Adipose tissue (tissue), 3 donors: Measurements from ENCODE around the gene KDF1. TPM values are rescaled to one million over a fixed set of nuclear protein-coding genes. Genes with fewer than 3 reads are reported as not detected.

Experiments
- H3K27ac ChIP-seq: one replicate; pipeline ENCODE4 v1.5.1; 2013; ENCODE audit warnings: low read depth, low read length
- WGBS, 3 donors: extraction: QIAGEN DNeasy Blood & Tissue Kit; methylation state at CpG; one replicate each; pipeline ENCODE4 v1.1.7; 2013; 5-methylcytosine and 5-hydroxymethylcytosine counted together
- polyA plus RNA-seq, 3 donors: library from polyadenylated mRNA; stranded (reverse); fragments of 200-250 nt; gene quantifications; one replicate each; pipeline ENCODE4 v1.2.3, GENCODE V29; 2013
- donor health status: healthy with polysubstance abuse.
- donor health status: Bipolar disorder and iron deficiency.
- donor health status: healthy.

KDF1 gene
- 10 to 100 TPM in 1 of 3 donors, under 1 TPM in 1, not detected in 1; 0.94 to 10.6 TPM for polyA plus RNA-seq

GRCh38 chr1:26959722-26960624 lies at the start of gene KDF1:
KDF1 (minus strand) TSS chr1:26960468; CDS start chr1:26952380, 8,088 bp downstream.
- no peak within 1 kb of the TSS for H3K27ac ChIP-seq
- WGBS, 3 donors: 1 to 2% (median 2%) methylated on average over 68 to 86 of the region's 86 CpGs

- 36 to 72% (median 66%) methylated on average over 6 of the region's 6 CpGs for WGBS, 3 donors
- no peak overlapping the region for H3K27ac ChIP-seq
Observed at GRCh38 chr1:27009601-27010197, 49.4 kb upstream of the KDF1 start.

- no peak overlapping the region for H3K27ac ChIP-seq
- WGBS, 3 donors: 58 to 72% (median 71%) methylated on average over 9 of the region's 9 CpGs
Observed at GRCh38 chr1:27007909-27008582, 47.8 kb upstream of the KDF1 start.

- no peak overlapping the region for H3K27ac ChIP-seq
- 76 to 82% (median 78%) methylated on average over 13 of the region's 13 CpGs for WGBS, 3 donors
Observed at GRCh38 chr1:27006683-27007082, 46.4 kb upstream of the KDF1 start.

- H3K27ac ChIP-seq: no peak overlapping the region
- WGBS, 3 donors: 89 to 92% (median 91%) methylated on average over 46 to 48 of the region's 48 CpGs
Observed at GRCh38 chr1:27005648-27006496, 45.6 kb upstream of the KDF1 start.

- H3K27ac ChIP-seq: no peak overlapping the region
- 87 to 95% (median 90%) methylated on average over 3 of the region's 3 CpGs for WGBS, 3 donors
Observed at GRCh38 chr1:27005166-27005530, 44.9 kb upstream of the KDF1 start.

GRCh38 chr1:27004471-27005165 lies 44.4 kb upstream of the KDF1 start:
- WGBS, 3 donors: 63 to 69% (median 67%) methylated on average over 10 of the region's 10 CpGs
- no peak overlapping the region for H3K27ac ChIP-seq

GRCh38 chr1:27003745-27004470 lies 43.6 kb upstream of the KDF1 start:
- 84 to 92% (median 87%) methylated on average over 7 of the region's 7 CpGs for WGBS, 3 donors
- H3K27ac ChIP-seq: no peak overlapping the region

GRCh38 chr1:27001570-27002360 lies 41.5 kb upstream of the KDF1 start:
- H3K27ac ChIP-seq: no peak overlapping the region
- 35 to 57% (median 47%) methylated on average over 13 of the region's 13 CpGs for WGBS, 3 donors

GRCh38 chr1:27000817-27001460 lies 40.7 kb upstream of the KDF1 start:
- no peak overlapping the region for H3K27ac ChIP-seq
- 70 to 86% (median 85%) methylated on average over 8 of the region's 8 CpGs for WGBS, 3 donors

GRCh38 chr1:27000090-27000816 lies 40.0 kb upstream of the KDF1 start:
- WGBS, 3 donors: 67 to 77% (median 74%) methylated on average over 9 of the region's 9 CpGs
- no peak overlapping the region for H3K27ac ChIP-seq

- 50 to 64% (median 60%) methylated on average over 7 of the region's 7 CpGs for WGBS, 3 donors
- H3K27ac ChIP-seq: no peak overlapping the region
Observed at GRCh38 chr1:26999440-26999987, 39.2 kb upstream of the KDF1 start.

GRCh38 chr1:26998429-26999300 lies 38.4 kb upstream of the KDF1 start:
- 84 to 91% (median 88%) methylated on average over 11 of the region's 11 CpGs for WGBS, 3 donors
- no peak overlapping the region for H3K27ac ChIP-seq

- WGBS, 3 donors: 72 to 94% (median 78%) methylated on average over 4 of the region's 4 CpGs
- H3K27ac ChIP-seq: no peak overlapping the region
Observed at GRCh38 chr1:26996665-26997064, 36.4 kb upstream of the KDF1 start.
